Caco-2 (cell line): ENCODE results near the gene PMAIP1. TPM values are rescaled to one million over a fixed set of nuclear protein-coding genes. Genes with fewer than 3 reads are reported as not detected.

ENCODE experiments used
- BruUV-seq: library from RNA; stranded (reverse); fragments of 400-500 nt; replicated peaks from 2 replicates; lab custom pipeline; 2021; lab: Mats Ljungman, UMichigan
- CTCF ChIA-PET: fragments of 300-600 bp; sonication (Branson Sonifier 250); formaldehyde crosslinking; loops from one replicate; lab custom pipeline; 2022; ENCODE audit warnings: antibody characterized with exemption; lab: Charles Lee
- POLR2A ChIA-PET: fragments of 300-600 bp; sonication (Branson Sonifier 250); formaldehyde crosslinking; loops from one replicate; lab custom pipeline; 2022; ENCODE audit warnings: antibody characterized with exemption; lab: Charles Lee
- DNase-seq, 2 experiments: peaks; one replicate each; pipeline versions ENCODE4 v3.0.0 to v3.0.0-alpha.2; 2020 to 2022
- H3K27me3 ChIP-seq: replicated peaks from 2 replicates; pipeline ENCODE4 v1.6.0; 2011; ENCODE audit warnings: low read length; ENCODE audit not compliant: control insufficient read depth, insufficient read depth
- H3K36me3 ChIP-seq: 2 replicates; pipeline ENCODE4 v1.5.1; 2011; ENCODE audit warnings: low read length; ENCODE audit not compliant: control insufficient read depth, insufficient read depth
- H3K4me1 ChIP-seq: fragments of 250-450 bp; sonication (Bioruptor Pico); 2 replicates; pipeline ENCODE4 v1.5.1; 2020; ENCODE audit warnings: mild to moderate bottlenecking
- H3K4me3 ChIP-seq: 2 replicates; pipeline ENCODE4 v1.5.1; 2011; ENCODE audit warnings: low read depth, mild to moderate bottlenecking, control low read depth, low read length
- H3K9me3 ChIP-seq: fragments of 250-450 bp; sonication (Bioruptor Pico); 2 replicates; pipeline ENCODE4 v1.5.1; 2020; ENCODE audit warnings: mild to moderate bottlenecking, moderate library complexity
- H3K27ac Mint-ChIP-seq: one replicate; pipeline ENCODE4 v1.8.0; 2022; ENCODE audit warnings: mixed read lengths; ENCODE audit not compliant: unreplicated experiment
- H3K27me3 Mint-ChIP-seq: one replicate; pipeline ENCODE4 v1.8.0; 2022; ENCODE audit warnings: mixed read lengths; ENCODE audit not compliant: insufficient read depth, unreplicated experiment
- H3K36me3 Mint-ChIP-seq: one replicate; pipeline ENCODE4 v1.8.0; 2022; ENCODE audit warnings: mild to moderate bottlenecking, mixed read lengths; ENCODE audit not compliant: insufficient read depth, unreplicated experiment
- H3K4me1 Mint-ChIP-seq: one replicate; pipeline ENCODE4 v1.8.0; 2022; ENCODE audit warnings: low read depth, mixed read lengths; ENCODE audit not compliant: unreplicated experiment
- H3K4me3 Mint-ChIP-seq: one replicate; pipeline ENCODE4 v1.8.0; 2022; ENCODE audit warnings: mild to moderate bottlenecking, moderate library complexity, mixed read lengths; ENCODE audit not compliant: unreplicated experiment
- H3K9me3 Mint-ChIP-seq: one replicate; pipeline ENCODE4 v1.8.0; 2022; ENCODE audit warnings: mixed read lengths; ENCODE audit not compliant: unreplicated experiment
- CTCF ChIP-seq, 2 experiments: fragments of 200-600 bp in 1 of 2; IDR thresholded peaks; 1 replicate in 1 of 2; 2 replicates in 1 of 2; pipeline versions ENCODE4 v1.5.1 to v1.8.0; 2011 to 2022; ENCODE audit warnings: antibody characterized with exemption in 1 of 2, control low read depth in 1 of 2, inconsistent platforms in 1 of 2, low read depth in 1 of 2, low read length in 1 of 2, mild to moderate bottlenecking in 1 of 2, moderate library complexity in 1 of 2; ENCODE audit not compliant: insufficient read depth in 1 of 2, severe bottlenecking in 1 of 2, unreplicated experiment in 1 of 2
- intact Hi-C: fragments of 100-400 bp; cut with micrococcal nuclease; formaldehyde crosslinking; loops from one replicate; pipeline ENCODE4 v1.10.0; 2022; ENCODE audit not compliant: unreplicated experiment
- total RNA-seq: library from RNA; stranded (reverse); gene quantifications from 2 replicates; pipeline ENCODE4 v1.2.3, GENCODE V29; 2022

PMAIP1 gene
- total RNA-seq, 1 experiment from 2014 or later: 2.3 TPM

GRCh38 chr18:59873641-59874040 lies 26.2 kb upstream of the PMAIP1 start:
- no peaks in the 10 kb centered on the region for H3K4me1 ChIP-seq
- CTCF ChIA-PET: no interaction called here

GRCh38 chr18:59874166-59874565 lies 25.6 kb upstream of the PMAIP1 start:
- POLR2A ChIA-PET: no interaction called here
- Histone ChIP-seq H3K4me1 (no peaks in the 10 kb centered on the region), H3K9me3 (no peaks in the 10 kb centered on the region), H3K4me3 (no peak overlapping the region), H3K36me3 (no peaks in the 10 kb centered on the region), H3K27me3 (no peaks in the 10 kb centered on the region)
- no TSS peak for BruUV-seq
- intact Hi-C loops: no loop called here
- no peaks in the 10 kb centered on the region for H3K36me3 Mint-ChIP-seq
- TF ChIP-seq CTCF (IDR thresholded peaks at IDR 0.05; ENCODE audit: insufficient read depth in 1 of 2, low read depth in 1 of 2, low read length in 1 of 2, severe bottlenecking in 1 of 2, unreplicated experiment in 1 of 2): no peak
- no peak overlapping the region for H3K4me3 Mint-ChIP-seq
- no peak for DNase-seq
- H3K4me1 Mint-ChIP-seq: no peaks in the 10 kb centered on the region
- H3K27ac Mint-ChIP-seq: no peak overlapping the region
- CTCF ChIA-PET: no interaction called here
- H3K9me3 Mint-ChIP-seq: no peaks in the 10 kb centered on the region
- H3K27me3 Mint-ChIP-seq: no peaks in the 10 kb centered on the region

More at GRCh38 chr18:59873641-59874040, 26.2 kb upstream of the PMAIP1 start:
- no peaks in the 10 kb centered on the region for H3K27me3 ChIP-seq
- Mint-ChIP-seq H3K9me3 (no peaks in the 10 kb centered on the region), H3K27me3 (no peaks in the 10 kb centered on the region), H3K4me3 (no peak overlapping the region), H3K4me1 (no peaks in the 10 kb centered on the region), H3K27ac (no peak overlapping the region), H3K36me3 (no peaks in the 10 kb centered on the region)
- intact Hi-C loops: no loop called here
- H3K4me3 ChIP-seq: no peak overlapping the region
- POLR2A ChIA-PET: interaction anchor here (0.6 kb wide), 1 partner anchor 34 kb away, joined by 3 read pairs; no protein-coding TSS in a partner anchor
- no peak for DNase-seq
- no TSS peak for BruUV-seq
- no peaks in the 10 kb centered on the region for H3K36me3 ChIP-seq
- no peak for TF ChIP-seq CTCF (IDR thresholded peaks at IDR 0.05; ENCODE audit: insufficient read depth in 1 of 2, low read depth in 1 of 2, low read length in 1 of 2, severe bottlenecking in 1 of 2, unreplicated experiment in 1 of 2)
- H3K9me3 ChIP-seq: no peaks in the 10 kb centered on the region

GRCh38 chr18:59876310-59876626 lies 23.5 kb upstream of the PMAIP1 start:
- no peak overlapping the region for H3K4me3 Mint-ChIP-seq
- intact Hi-C loops: no loop called here
- H3K36me3 ChIP-seq: no peaks in the 10 kb centered on the region
- no peaks in the 10 kb centered on the region for H3K9me3 ChIP-seq
- H3K4me1 ChIP-seq: no peaks in the 10 kb centered on the region
- TF ChIP-seq CTCF (IDR thresholded peaks at IDR 0.05; ENCODE audit: insufficient read depth in 1 of 2, low read depth in 1 of 2, low read length in 1 of 2, severe bottlenecking in 1 of 2, unreplicated experiment in 1 of 2): no peak
- H3K27ac Mint-ChIP-seq: no peak overlapping the region
- BruUV-seq: no TSS peak
- DNase-seq: no peak
- POLR2A ChIA-PET: no interaction called here
- no peak overlapping the region for H3K4me3 ChIP-seq
- H3K27me3 Mint-ChIP-seq: no peaks in the 10 kb centered on the region
- no peaks in the 10 kb centered on the region for H3K27me3 ChIP-seq
- H3K36me3 Mint-ChIP-seq: no peaks in the 10 kb centered on the region
- CTCF ChIA-PET: no interaction called here
- no peaks in the 10 kb centered on the region for H3K9me3 Mint-ChIP-seq
- H3K4me1 Mint-ChIP-seq: no peaks in the 10 kb centered on the region
